Stimulated activated CD8-positive, alpha-beta memory T cell treated with anti-CD3 and anti-CD28 coated beads, Interleukin-4, amount 100 ng/mL, for 1 hour (primary cell): ENCODE data around the gene GTF3C1.
"Not testable (repeated sequence)": the region's sequence is repeated elsewhere in the genome, so short reads cannot be mapped to it uniquely, and the experiment has no call there.

Experiments used
- DNase-seq, 2 donors: peaks; one replicate each; pipeline ENCODE4 v3.0.0-alpha.2; 2020; ENCODE audit warnings: low read depth in 2 of 2, low spot score in 1 of 2

GTF3C1 gene

GRCh38 chr16:27465483-27465879, 84.2 kb downstream of the GTF3C1 start:
- no peak for DNase-seq

- DNase-seq = no peak
Measured at GRCh38 chr16:27464626-27465482, 84.9 kb downstream of the GTF3C1 start.

GRCh38 chr16:27463741-27464591, 85.7 kb downstream of the GTF3C1 start:
- DNase-seq = peak; percentile 49 to 55

- no peak for DNase-seq
Measured at GRCh38 chr16:27462846-27463682, 86.6 kb downstream of the GTF3C1 start.

GRCh38 chr16:27462200-27462845, 87.4 kb downstream of the GTF3C1 start:
- no peak for DNase-seq

GRCh38 chr16:27461483-27462171, 88.1 kb downstream of the GTF3C1 start:
- DNase-seq = no peak

- no peak for DNase-seq
Measured at GRCh38 chr16:27460663-27461482, 88.8 kb downstream of the GTF3C1 start.

- no peak for DNase-seq
Measured at GRCh38 chr16:27460213-27460612, 89.5 kb downstream of the GTF3C1 start.

GRCh38 chr16:27458987-27459688, 90.6 kb downstream of the GTF3C1 start:
- DNase-seq = no peak

GRCh38 chr16:27458258-27458657, 91.5 kb downstream of the GTF3C1 start:
- DNase-seq = no peak

GRCh38 chr16:27457605-27457900, 92.2 kb downstream of the GTF3C1 start:
- not testable (repeated sequence) for DNase-seq

- DNase-seq = no peak
Measured at GRCh38 chr16:27455700-27456099, 94.0 kb downstream of the GTF3C1 start.

- DNase-seq = no peak
Measured at GRCh38 chr16:27453494-27453825, 96.3 kb downstream of the GTF3C1 start.

- no peak for DNase-seq
Measured at GRCh38 chr16:27452569-27453493, 96.9 kb downstream of the GTF3C1 start.

- DNase-seq = no peak
Measured at GRCh38 chr16:27450196-27450549, 99.5 kb downstream of the GTF3C1 start.

- DNase-seq = peak; percentile 60 to 64
Measured at GRCh38 chr16:27449434-27450195, 100.1 kb downstream of the GTF3C1 start.
